ENCODE measurements around the gene TTC9C.

The TTC9C gene

DNA sequence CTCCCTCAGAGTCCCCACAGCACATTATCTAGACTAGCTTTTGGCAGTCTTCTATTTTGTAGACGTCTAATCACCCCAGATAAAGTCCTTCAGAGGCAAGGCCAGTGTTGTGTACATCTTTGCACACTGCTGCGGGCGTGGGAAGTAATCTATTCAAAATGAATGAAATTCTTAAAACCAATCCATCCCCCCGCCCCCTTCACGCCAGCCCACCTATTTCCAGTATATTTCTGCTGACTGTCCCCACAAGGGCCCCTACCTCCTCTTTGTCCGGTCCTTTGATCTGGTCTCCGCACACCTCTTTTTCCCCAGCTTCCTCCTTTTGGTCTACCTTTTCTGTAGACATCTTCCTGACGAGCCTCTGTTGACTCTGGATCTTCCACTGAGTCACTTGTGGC, 21.4 kb upstream of the TTC9C start:
- H3K4me3 ChIP-seq (ENCODE audit: low read depth, low read length) = peak overlapping the region; percentile 81
- TF ChIP-seq, protein P1, sequence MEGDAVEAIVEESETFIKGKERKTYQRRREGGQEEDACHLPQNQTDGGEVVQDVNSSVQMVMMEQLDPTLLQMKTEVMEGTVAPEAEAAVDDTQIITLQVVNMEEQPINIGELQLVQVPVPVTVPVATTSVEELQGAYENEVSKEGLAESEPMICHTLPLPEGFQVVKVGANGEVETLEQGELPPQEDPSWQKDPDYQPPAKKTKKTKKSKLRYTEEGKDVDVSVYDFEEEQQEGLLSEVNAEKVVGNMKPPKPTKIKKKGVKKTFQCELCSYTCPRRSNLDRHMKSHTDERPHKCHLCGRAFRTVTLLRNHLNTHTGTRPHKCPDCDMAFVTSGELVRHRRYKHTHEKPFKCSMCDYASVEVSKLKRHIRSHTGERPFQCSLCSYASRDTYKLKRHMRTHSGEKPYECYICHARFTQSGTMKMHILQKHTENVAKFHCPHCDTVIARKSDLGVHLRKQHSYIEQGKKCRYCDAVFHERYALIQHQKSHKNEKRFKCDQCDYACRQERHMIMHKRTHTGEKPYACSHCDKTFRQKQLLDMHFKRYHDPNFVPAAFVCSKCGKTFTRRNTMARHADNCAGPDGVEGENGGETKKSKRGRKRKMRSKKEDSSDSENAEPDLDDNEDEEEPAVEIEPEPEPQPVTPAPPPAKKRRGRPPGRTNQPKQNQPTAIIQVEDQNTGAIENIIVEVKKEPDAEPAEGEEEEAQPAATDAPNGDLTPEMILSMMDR (IDR thresholded peaks at IDR 0.05; ENCODE audit: control insufficient read depth, extremely low read depth, insufficient read depth) = no peak
- DNase-seq (ENCODE audit: low read depth) = no peak

DNA sequence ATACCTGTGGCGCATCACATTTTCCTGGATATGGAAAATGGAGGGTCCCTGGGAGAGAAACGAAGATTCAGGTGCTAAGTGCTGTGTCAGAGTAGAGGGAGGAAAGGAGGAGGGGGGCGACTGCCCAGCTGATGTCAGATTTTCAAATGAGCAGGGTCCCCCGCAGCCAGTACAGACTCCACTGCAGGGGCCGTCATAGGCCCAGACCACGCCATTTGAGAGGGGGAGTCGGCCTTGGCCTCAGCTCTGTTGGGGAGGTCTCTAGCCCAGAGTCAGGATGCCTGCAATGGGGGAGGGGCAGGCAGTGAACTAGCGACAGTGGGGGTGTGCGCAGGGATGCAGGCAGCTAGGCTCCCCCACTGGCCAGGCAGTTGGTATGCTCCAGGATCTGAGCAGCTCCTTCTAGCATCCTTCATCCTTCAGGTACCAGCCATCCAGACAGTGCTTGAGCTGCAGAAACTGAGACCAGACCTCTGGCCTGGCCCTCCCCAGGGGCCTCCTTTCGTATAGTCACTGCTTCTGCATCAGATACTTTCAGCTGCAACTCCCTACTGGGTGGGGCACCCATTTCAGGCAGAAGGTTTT, 20.9 kb upstream of the TTC9C start, which contains the start of the genes BSCL2 and GNG3:
Gene BSCL2, minus strand, starts transcription at position 148 of the 585 bp plus-strand sequence. CDS start 229 bp downstream, outside the sequence.
Gene GNG3, plus strand, starts transcription at position 400 of the 585 bp plus-strand sequence. CDS start 620 bp downstream, outside the sequence.
- DNase-seq (ENCODE audit: low read depth) = no peak
- peak within 1 kb of the TSS; percentile 81 for H3K4me3 ChIP-seq (ENCODE audit: low read depth, low read length)
- TF ChIP-seq, protein P1 (IDR thresholded peaks at IDR 0.05; ENCODE audit: control insufficient read depth, extremely low read depth, insufficient read depth) = no peak

DNA sequence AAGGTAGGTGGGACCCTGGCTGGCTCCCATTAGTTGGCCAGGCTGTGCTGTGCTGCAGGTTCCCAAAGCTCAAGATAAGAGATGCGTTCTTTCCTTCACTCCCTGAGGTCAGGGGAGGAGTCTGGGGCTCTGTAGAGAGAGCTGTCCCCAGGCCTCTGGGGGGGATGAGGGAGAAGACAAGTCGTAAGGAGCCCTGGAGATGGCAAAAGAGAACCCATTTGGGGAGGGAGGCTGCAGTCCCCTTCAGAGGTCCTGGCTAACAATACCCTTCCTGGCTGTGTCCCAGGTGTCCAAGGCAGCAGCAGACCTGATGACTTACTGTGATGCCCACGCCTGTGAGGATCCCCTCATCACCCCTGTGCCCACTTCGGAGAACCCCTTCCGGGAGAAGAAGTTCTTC, 19.9 kb upstream of the TTC9C start:
- peak overlapping the region; percentile 59 for H3K4me3 ChIP-seq (ENCODE audit: low read depth, low read length)
- TF ChIP-seq, protein P1 (IDR thresholded peaks at IDR 0.05; ENCODE audit: control insufficient read depth, extremely low read depth, insufficient read depth) = no peak

DNA sequence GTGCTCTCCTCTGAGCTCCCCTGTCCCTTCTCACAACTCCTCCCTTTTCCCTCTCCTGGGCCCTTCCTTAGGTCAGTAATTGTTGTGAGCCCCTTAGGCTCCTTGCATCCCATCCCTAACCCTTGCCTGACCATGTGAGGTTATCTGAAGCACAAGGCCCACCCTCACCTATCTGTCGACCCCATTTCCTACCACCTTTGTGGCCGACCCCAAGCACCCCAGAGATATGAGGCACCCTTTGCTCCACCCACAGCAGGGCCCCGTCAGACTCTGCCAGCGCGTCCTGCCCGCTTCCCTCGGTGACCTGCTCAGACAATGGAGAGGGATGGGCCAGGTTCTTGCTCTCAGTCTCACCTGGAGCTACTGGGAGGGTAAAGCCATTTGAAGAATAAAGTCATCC, 19.5 kb upstream of the TTC9C start:
- DNase-seq (ENCODE audit: low read depth) = no peak
- TF ChIP-seq, protein P1 (IDR thresholded peaks at IDR 0.05; ENCODE audit: control insufficient read depth, extremely low read depth, insufficient read depth) = no peak
- H3K4me3 ChIP-seq (ENCODE audit: low read depth, low read length) = peak overlapping the region; percentile 59

More for the DNA sequence above, 19.9 kb upstream of the TTC9C start:
- no peak for DNase-seq (ENCODE audit: low read depth)

DNA sequence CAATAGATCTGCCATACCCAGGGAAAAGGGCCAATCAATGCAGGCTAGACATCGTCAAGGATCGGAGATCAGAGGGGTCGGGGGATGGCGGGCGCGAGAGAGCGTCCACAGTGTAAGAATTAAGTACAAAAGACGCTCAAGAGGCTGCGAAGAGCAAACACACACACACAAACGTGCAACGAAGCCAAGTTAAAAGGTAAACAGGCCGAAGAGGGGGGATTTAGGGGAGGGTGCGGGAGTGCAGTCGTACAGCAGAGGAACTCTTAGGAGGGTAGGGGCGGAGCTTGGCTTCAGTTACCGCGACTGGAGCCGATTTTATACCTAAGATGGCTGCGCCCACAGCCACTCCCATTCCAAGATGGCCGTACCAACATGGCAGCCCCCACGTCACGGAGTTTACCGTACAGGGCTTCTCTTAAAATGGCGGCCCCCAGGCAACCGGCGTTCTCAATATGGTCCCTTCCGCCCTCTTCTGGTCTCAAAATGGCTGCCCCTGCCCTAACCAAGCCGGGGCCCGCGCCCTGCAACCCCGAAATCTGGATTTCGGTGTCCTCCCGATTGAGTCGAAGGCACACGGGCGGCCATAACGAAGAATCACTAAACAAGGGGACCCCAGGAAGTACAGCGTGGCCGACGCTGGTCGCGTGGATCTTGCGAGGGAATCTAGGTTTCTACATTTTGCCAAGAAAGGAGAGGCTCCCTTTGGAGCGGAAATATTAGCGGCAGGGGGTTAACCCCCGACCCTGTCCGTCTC, 18.9 kb upstream of the TTC9C start:
- DNase-seq (ENCODE audit: low read depth) = peak; percentile 98
- TF ChIP-seq, protein P1 (IDR thresholded peaks at IDR 0.05; ENCODE audit: control insufficient read depth, extremely low read depth, insufficient read depth) = 0 out of 2 replicates have a peak, but pooled peaks have one; percentile 3
- peak overlapping the region; percentile 59 for H3K4me3 ChIP-seq (ENCODE audit: low read depth, low read length)

DNA sequence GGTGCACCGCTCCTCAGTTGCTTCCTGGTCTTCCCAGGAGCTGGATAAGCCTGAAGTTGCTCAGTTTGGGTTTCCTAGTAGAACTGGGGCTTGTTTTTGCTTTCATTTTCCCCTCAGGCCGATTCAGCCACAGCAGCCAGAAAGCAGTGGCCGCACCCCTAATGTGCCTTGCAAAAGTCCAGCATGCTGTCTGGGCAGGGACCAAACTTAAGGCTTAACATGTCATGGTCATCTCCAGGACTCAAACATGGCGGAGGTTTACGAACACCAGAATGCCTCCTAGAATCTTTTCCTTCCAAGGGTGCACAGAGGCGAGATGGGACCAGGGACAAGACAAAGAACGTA, 18.3 kb upstream of the TTC9C start:
- TF ChIP-seq, protein P1 (IDR thresholded peaks at IDR 0.05; ENCODE audit: control insufficient read depth, extremely low read depth, insufficient read depth) = no peak
- no peak for DNase-seq (ENCODE audit: low read depth)
- H3K4me3 ChIP-seq (ENCODE audit: low read depth, low read length) = peak overlapping the region; percentile 59
